Neuronal stem cell (in vitro differentiated cells): Measurements from ENCODE around the gene ZBTB7C.

Experiments used
- DNase-seq: peaks from one replicate; pipeline ENCODE4 v3.0.0-alpha.2; 2013; ENCODE audit warnings: low spot score
- H2AFZ ChIP-seq: one replicate; pipeline ENCODE4 v1.6.1; 2013; ENCODE audit warnings: mild to moderate bottlenecking, low read length, inconsistent platforms
- H2AK5ac ChIP-seq: 2 replicates; pipeline ENCODE4 v1.6.1; 2013; ENCODE audit warnings: low read depth, mild to moderate bottlenecking, inconsistent platforms, low read length, moderate library complexity, mixed read lengths
- H2BK120ac ChIP-seq: 2 replicates; pipeline ENCODE4 v1.6.1; 2013; ENCODE audit warnings: low read depth, mild to moderate bottlenecking, inconsistent platforms, low read length, moderate library complexity, mixed read lengths
- H2BK12ac ChIP-seq: one replicate; pipeline ENCODE4 v1.6.1; 2013; ENCODE audit warnings: low read length, inconsistent platforms
- H2BK15ac ChIP-seq: 2 replicates; pipeline ENCODE4 v1.6.1; 2013; ENCODE audit warnings: mild to moderate bottlenecking, low read length, inconsistent platforms, mixed read lengths
- H2BK5ac ChIP-seq: one replicate; pipeline ENCODE4 v1.6.1; 2013; ENCODE audit warnings: inconsistent platforms, mild to moderate bottlenecking, low read length, moderate library complexity
- H3K14ac ChIP-seq: one replicate; pipeline ENCODE4 v1.6.1; 2013; ENCODE audit warnings: low read length, inconsistent platforms
- H3K18ac ChIP-seq: 2 replicates; pipeline ENCODE4 v1.6.1; 2013; ENCODE audit warnings: low read length, inconsistent platforms
- H3K23ac ChIP-seq: 2 replicates; pipeline ENCODE4 v1.6.1; 2013; ENCODE audit warnings: low read depth, mild to moderate bottlenecking, mixed read lengths, low read length, inconsistent platforms; ENCODE audit not compliant: poor library complexity
- H3K27ac ChIP-seq: replicated peaks from 3 replicates; pipeline ENCODE4 v1.5.1; 2013; ENCODE audit warnings: low read length, inconsistent platforms
- H3K27me3 ChIP-seq, 3 experiments: 2 replicates each; pipeline ENCODE4 v1.6.1; 2013; ENCODE audit warnings: low read length in 3 of 3, mild to moderate bottlenecking in 2 of 3, inconsistent platforms in 1 of 3, low read depth in 1 of 3, mixed read lengths in 1 of 3, moderate library complexity in 1 of 3; ENCODE audit not compliant: control insufficient read depth in 3 of 3, insufficient read depth in 3 of 3
- H3K36me3 ChIP-seq, 2 donors: replicated peaks in 1 of 2; 2 replicates each; pipeline ENCODE4 v1.6.1; 2013; ENCODE audit warnings: low read length in 2 of 2; ENCODE audit not compliant: control insufficient read depth in 2 of 2, insufficient read depth in 2 of 2
- H3K4ac ChIP-seq: 2 replicates; pipeline ENCODE4 v1.6.1; 2013; ENCODE audit warnings: inconsistent platforms, mild to moderate bottlenecking, low read length, moderate library complexity
- H3K4me1 ChIP-seq, 2 donors: 1 replicate in 1 of 2; 2 replicates in 1 of 2; pipeline ENCODE4 v1.6.1; 2013; ENCODE audit warnings: low read length in 2 of 2, low read depth in 1 of 2; ENCODE audit not compliant: control insufficient read depth in 2 of 2, insufficient read depth in 1 of 2
- H3K4me2 ChIP-seq: one replicate; pipeline ENCODE4 v1.6.1; 2013; ENCODE audit warnings: mild to moderate bottlenecking, low read length, inconsistent platforms; ENCODE audit not compliant: insufficient read depth, poor library complexity, severe bottlenecking
- H3K4me3 ChIP-seq, 2 donors: 2 replicates each; pipeline ENCODE4 v1.5.1; 2013; ENCODE audit warnings: low read length in 2 of 2, mild to moderate bottlenecking in 2 of 2, inconsistent platforms in 1 of 2, moderate library complexity in 1 of 2
- H3K79me1 ChIP-seq: one replicate; pipeline ENCODE4 v1.6.1; 2013; ENCODE audit warnings: low read depth, mild to moderate bottlenecking, inconsistent platforms, low read length, moderate library complexity
- H3K9ac ChIP-seq: one replicate; pipeline ENCODE4 v1.6.1; 2013; ENCODE audit warnings: mild to moderate bottlenecking, low read depth, low read length, inconsistent platforms; ENCODE audit not compliant: poor library complexity
- H3K9me3 ChIP-seq, 2 donors: replicated peaks in 1 of 2; 2 replicates each; pipeline versions ENCODE3 to v1.6.1; 2013; ENCODE audit warnings: low read length in 2 of 2, mild to moderate bottlenecking in 2 of 2, inconsistent platforms in 1 of 2, low read depth in 1 of 2, mixed read lengths in 1 of 2, moderate library complexity in 1 of 2; ENCODE audit not compliant: control insufficient read depth in 2 of 2, insufficient read depth in 1 of 2
- H4K8ac ChIP-seq: one replicate; pipeline ENCODE4 v1.6.1; 2013; ENCODE audit warnings: low read depth, mild to moderate bottlenecking, inconsistent platforms, low read length, moderate library complexity
- H4K91ac ChIP-seq: one replicate; pipeline ENCODE4 v1.6.1; 2013; ENCODE audit warnings: low read length, low read depth, mild to moderate bottlenecking, inconsistent platforms; ENCODE audit not compliant: poor library complexity
- WGBS, 2 donors: extraction: QIAGEN DNeasy Blood & Tissue Kit; methylation state at CpG; one replicate each; pipeline ENCODE4 v1.1.7; 2013; ENCODE audit warnings: missing lambda C conversion rate in 2 of 2, mixed read lengths in 1 of 2; ENCODE audit not compliant: insufficient read length in 2 of 2, insufficient replicate concordance in 1 of 2; ENCODE audit errors: extremely low coverage in 2 of 2; 5-methylcytosine and 5-hydroxymethylcytosine counted together

Gene ZBTB7C

DNA sequence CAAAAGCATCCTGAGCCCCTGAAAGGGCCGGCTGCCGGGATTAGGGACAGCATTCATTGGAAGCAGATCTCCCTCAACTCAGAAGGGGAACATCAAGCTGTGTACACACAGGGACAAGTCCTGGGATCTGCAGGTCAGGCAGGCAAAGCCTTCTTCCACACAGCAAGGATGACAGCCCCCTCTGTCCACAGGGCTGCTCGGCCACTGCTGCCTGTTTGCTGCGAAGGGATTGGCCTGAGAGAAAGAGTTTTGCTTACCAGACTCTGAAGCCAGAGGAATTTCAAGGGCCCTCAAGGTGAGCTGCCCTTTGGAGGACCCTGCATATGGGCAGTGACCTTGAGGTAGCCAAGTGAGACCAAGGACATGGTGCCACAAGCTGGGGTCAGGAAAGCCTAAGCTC is 11.1 kb downstream of the ZBTB7C start:
- no peak overlapping the region for H3K4me3 ChIP-seq
- H3K23ac ChIP-seq, result peak overlapping the region; percentile 35
- no CpG with 5 or more reads among the region's 4 CpGs for WGBS, 2 donors
- no peak overlapping the region for H3K4ac ChIP-seq
- peaks cover 3 to 11% of the 10 kb centered on the region in 2 donors for H3K4me1 ChIP-seq
- no peak overlapping the region for H4K8ac ChIP-seq
- H2BK15ac ChIP-seq, result no peak overlapping the region
- no peak overlapping the region for H2BK120ac ChIP-seq
- no peak overlapping the region for H3K4me2 ChIP-seq
- no peak for DNase-seq
- H2AFZ ChIP-seq, result no peak overlapping the region
- no peak overlapping the region for H4K91ac ChIP-seq
- no peak overlapping the region for H3K9ac ChIP-seq
- H2BK5ac ChIP-seq, result no peak overlapping the region
- H3K27ac ChIP-seq, result no peak overlapping the region
- no peak overlapping the region for H2BK12ac ChIP-seq
- peaks cover 0 to 17% (median 0%) of the 10 kb centered on the region in 3 experiments for H3K27me3 ChIP-seq
- no peak overlapping the region for H3K14ac ChIP-seq
- no peak overlapping the region for H3K18ac ChIP-seq
- no peaks in the 10 kb centered on the region for H3K79me1 ChIP-seq
- H3K9me3 ChIP-seq, result no peaks in the 10 kb centered on the region
- H2AK5ac ChIP-seq, result peak overlapping the region; percentile 11
- no peaks in the 10 kb centered on the region for H3K36me3 ChIP-seq

DNA sequence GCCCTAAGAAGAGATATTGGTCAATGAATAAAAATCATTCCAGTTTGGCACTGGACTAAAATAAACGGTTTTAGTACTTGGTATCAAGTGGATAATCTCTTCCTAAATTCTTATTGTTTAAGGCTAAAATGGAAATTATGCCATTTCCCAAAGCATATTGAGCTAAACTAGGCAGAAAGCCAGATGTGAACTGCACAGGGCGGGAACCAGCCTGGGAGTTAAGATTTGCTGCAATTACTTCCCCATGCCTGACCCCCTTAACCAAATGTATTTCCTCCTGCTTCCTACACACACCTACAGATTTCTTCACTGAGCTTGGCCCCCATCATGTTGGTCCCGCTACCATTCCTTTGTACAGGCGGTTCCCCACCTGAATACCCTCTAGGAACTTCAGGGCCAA is 12.2 kb downstream of the ZBTB7C start:
- Histone ChIP-seq H2BK5ac (no peak overlapping the region), H2BK15ac (no peak overlapping the region), H4K8ac (no peak overlapping the region), H2BK120ac (no peak overlapping the region), H3K27ac (no peak overlapping the region), H3K79me1 (no peaks in the 10 kb centered on the region), H3K14ac (no peak overlapping the region), H3K23ac (no peak overlapping the region), H2AFZ (no peak overlapping the region), H3K4ac (no peak overlapping the region), H2AK5ac (no peak overlapping the region), H3K9ac (no peak overlapping the region), H3K36me3 (no peaks in the 10 kb centered on the region), H4K91ac (no peak overlapping the region), H3K4me1 (peaks cover 3 to 14% of the 10 kb centered on the region in 2 donors), H3K4me3 (no peak overlapping the region), H3K18ac (no peak overlapping the region), H3K9me3 (no peaks in the 10 kb centered on the region), H2BK12ac (no peak overlapping the region), H3K4me2 (no peak overlapping the region), H3K27me3 (peaks cover 0 to 17% (median 0%) of the 10 kb centered on the region in 3 experiments)
- no CpG with 5 or more reads among the region's 4 CpGs for WGBS, 2 donors
- no peak for DNase-seq

DNA sequence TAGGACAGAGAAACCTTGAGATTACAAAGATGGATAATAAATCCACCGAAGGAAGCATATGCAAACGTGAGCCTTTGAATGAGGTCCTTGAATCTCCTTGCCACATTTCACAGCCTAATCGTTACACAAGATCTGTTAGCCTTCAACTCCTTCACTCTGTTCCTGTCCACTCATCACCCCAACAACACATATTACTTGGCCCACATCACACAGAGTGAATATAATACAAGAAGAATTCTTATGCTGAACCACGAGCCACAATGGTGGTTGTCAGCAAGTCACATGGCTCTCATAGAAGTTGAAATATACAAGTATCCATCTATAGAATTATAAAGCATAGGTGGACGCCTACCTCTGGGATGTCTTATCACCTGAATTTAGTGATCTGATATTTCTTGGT is 12.6 kb downstream of the ZBTB7C start:
- no peak overlapping the region for H2BK15ac ChIP-seq
- no peak overlapping the region for H2BK120ac ChIP-seq
- H3K9ac ChIP-seq, result no peak overlapping the region
- DNase-seq, result no peak
- H3K4me2 ChIP-seq, result no peak overlapping the region
- no peaks in the 10 kb centered on the region for H3K9me3 ChIP-seq
- H3K27ac ChIP-seq, result no peak overlapping the region
- H2BK5ac ChIP-seq, result no peak overlapping the region
- H3K18ac ChIP-seq, result no peak overlapping the region
- H3K4me3 ChIP-seq, result no peak overlapping the region
- peaks cover 0 to 17% (median 0%) of the 10 kb centered on the region in 3 experiments for H3K27me3 ChIP-seq
- H4K91ac ChIP-seq, result no peak overlapping the region
- no peak overlapping the region for H2BK12ac ChIP-seq
- H3K79me1 ChIP-seq, result no peaks in the 10 kb centered on the region
- no peaks in the 10 kb centered on the region for H3K36me3 ChIP-seq
- H2AK5ac ChIP-seq, result no peak overlapping the region
- peaks cover 3 to 14% of the 10 kb centered on the region in 2 donors for H3K4me1 ChIP-seq
- H3K23ac ChIP-seq, result no peak overlapping the region
- H4K8ac ChIP-seq, result no peak overlapping the region
- H3K14ac ChIP-seq, result no peak overlapping the region
- no peak overlapping the region for H3K4ac ChIP-seq
- no peak overlapping the region for H2AFZ ChIP-seq
- WGBS, 2 donors, result no CpG with 5 or more reads among the region's 5 CpGs

DNA sequence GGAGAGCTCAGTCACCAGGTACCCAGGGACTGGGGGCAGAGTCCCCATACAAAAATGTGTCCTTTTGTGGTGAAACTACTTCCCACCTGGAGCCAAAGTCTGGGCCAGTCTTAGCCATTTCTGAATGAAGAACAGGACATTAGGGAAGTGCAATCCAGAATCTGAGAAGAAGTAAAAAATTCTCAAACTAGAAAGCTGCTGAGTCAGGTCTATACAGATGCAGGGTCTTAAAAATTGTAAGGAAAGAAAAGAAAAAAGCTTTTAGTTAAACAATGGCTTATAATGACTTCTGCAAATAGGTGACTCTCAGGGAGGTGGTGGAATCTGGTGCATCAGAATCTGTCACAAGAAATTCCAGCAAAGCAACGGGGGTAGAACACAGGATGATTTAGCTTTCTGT is 13.5 kb downstream of the ZBTB7C start:
- WGBS, 2 donors, result no CpG with 5 or more reads among the region's 1 CpG
- no peak overlapping the region for H3K9ac ChIP-seq
- no peak overlapping the region for H2BK15ac ChIP-seq
- H2BK5ac ChIP-seq, result no peak overlapping the region
- H4K91ac ChIP-seq, result no peak overlapping the region
- no peak overlapping the region for H2BK12ac ChIP-seq
- H3K4ac ChIP-seq, result no peak overlapping the region
- H3K4me2 ChIP-seq, result no peak overlapping the region
- DNase-seq, result no peak
- no peaks in the 10 kb centered on the region for H3K36me3 ChIP-seq
- no peak overlapping the region for H3K14ac ChIP-seq
- H2AK5ac ChIP-seq, result no peak overlapping the region
- no peak overlapping the region for H3K23ac ChIP-seq
- H2AFZ ChIP-seq, result no peak overlapping the region
- H4K8ac ChIP-seq, result no peak overlapping the region
- peaks cover 3 to 14% of the 10 kb centered on the region in 2 donors for H3K4me1 ChIP-seq
- H3K27me3 ChIP-seq, result peaks cover 0 to 14% (median 0%) of the 10 kb centered on the region in 3 experiments
- no peak overlapping the region for H3K27ac ChIP-seq
- no peak overlapping the region for H3K4me3 ChIP-seq
- no peaks in the 10 kb centered on the region for H3K79me1 ChIP-seq
- H2BK120ac ChIP-seq, result no peak overlapping the region
- H3K9me3 ChIP-seq, result no peaks in the 10 kb centered on the region
- no peak overlapping the region for H3K18ac ChIP-seq
